HG03066 (cell line): ENCODE data around the gene DYNLT3.

Experiments used
- ATAC-seq: cut with Tn5 transposase; IDR thresholded peaks from one replicate; pipeline ENCODE4 v1.9.1; 2021; ENCODE audit warnings: low read depth; ENCODE audit not compliant: unreplicated experiment

Gene DYNLT3, protein sequence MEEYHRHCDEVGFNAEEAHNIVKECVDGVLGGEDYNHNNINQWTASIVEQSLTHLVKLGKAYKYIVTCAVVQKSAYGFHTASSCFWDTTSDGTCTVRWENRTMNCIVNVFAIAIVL

DNA sequence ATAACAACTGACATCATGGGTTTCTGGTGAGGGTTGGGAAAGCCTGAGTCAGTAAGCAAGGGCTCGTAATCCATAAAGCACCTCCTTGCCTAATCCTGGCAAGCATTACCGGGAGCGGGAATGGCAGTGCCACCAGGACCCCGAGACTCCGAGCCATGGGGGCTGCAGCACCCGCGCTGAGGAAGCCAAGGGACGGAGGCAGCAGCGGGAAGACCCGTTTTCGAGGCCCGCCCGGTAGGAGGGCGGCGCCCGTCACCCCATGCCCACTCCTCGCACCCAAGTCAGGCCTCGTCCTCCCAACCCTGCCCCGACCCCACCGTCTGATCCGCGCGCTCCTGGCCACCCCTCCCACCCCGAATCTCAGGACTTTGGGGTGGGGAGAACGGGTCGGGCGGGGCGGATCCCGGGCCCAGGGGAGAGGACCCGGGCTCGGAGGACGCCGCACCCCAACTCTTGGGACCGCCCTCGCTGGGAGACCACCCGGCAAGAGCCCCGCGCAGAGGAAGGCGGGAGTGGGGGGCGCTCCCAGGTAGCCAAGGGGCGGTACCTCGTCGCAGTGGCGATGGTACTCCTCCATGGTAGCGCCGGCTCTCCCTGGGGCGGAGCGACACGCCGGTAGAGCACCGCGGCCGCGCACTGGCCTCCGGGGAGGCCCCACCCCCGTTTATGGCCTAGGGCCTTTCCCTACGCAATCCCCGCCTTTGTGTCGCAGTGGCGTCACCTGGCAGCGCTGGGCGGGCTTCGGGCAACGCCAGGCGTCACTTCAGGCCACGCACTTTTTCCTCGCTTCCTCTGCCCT lies at the start of gene DYNLT3:
Gene DYNLT3 (minus strand): TSS at position 638 of the 799 bp plus-strand sequence. CDS start 61 bp downstream, at position 577.
- ATAC-seq = peak; percentile 99

DNA sequence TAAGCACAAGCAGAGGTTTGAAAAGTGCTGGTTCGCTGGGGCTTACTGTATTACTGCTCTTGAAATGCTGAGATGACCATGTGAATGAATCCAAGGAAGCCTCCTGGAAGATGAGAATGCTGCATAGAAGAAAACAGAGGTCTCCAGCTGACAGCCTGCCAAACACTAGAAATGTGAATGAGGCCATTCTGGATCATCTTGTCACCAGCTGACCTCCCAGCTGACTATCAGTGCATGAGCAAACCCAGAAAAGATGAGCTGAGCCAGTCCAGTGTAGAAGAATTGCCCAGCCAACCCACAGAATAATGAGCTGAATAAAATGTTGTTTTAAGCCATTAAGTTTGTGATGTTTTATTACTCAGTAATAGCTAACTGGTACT lies 49.1 kb upstream of the DYNLT3 start:
- no peak for ATAC-seq

DNA sequence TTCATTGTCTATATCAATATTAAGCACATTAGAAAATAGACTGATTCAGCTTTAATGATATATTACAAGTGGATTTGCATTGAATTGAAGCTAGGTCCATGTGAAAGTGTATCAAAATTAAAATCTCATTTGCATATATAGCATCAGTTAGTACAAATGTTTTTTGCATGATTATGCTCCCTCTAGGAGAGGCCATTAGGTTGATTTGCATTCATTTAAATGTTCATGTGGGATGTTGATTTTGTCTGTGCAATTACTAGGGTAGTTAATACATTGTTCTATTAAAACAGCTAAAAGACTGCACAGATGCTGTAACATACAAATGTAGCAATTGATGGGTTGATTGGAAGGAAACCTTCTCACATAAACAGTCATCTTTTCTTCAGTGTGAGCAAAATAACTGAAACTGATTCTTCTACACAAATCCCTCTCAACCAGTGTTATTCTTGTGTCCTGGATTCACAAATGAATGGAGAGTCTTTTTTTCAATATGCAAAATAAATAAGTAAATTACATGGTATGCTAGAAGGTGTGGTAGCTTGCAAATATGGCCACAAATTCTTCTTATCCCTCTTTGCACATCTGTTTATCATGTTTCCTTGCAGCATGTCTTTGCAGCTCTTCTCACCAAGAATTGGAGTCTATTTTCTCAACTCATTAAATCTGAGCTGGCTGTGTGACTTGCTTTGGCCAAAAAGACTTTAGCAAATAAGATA lies 48.6 kb upstream of the DYNLT3 start:
- no peak for ATAC-seq

DNA sequence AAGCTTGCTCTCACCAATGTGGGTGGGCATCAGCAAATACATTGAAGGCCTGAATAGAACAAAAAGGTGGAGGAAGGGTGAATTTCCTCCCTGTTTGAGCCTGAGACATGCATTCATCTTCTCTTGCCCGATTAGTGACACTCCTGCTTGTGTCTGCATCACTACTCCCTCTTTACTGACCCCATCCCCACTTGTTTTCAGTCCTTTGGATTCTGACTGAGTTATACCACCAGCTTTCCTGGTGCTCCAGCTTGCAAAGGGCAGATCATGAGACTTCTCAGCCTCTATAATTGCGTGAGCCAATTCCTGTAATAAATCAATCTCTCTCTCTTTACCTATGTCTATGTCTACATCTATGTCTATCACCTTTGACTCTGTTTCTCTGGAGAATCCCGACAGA lies 47.4 kb upstream of the DYNLT3 start:
- ATAC-seq = no peak

DNA sequence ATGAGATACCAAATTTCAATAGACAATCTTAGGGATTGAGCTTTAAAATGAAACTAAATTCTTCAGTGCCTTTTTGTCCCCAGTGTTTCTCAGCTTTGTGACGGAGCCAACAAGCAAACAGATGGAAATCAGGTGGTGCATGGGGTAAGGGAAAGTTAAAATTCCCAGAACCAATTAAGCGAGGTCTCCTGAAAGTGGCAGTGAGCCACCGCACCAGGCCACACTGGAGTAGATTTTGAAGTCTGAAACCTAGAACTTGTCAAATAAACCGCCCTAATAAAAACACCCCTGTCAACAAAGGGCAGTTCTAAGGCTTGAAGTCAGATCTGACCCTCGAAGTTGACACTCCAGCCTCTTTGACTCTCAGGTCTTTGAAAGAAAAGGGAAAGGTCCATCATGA lies 40.6 kb upstream of the DYNLT3 start:
- no peak for ATAC-seq

DNA sequence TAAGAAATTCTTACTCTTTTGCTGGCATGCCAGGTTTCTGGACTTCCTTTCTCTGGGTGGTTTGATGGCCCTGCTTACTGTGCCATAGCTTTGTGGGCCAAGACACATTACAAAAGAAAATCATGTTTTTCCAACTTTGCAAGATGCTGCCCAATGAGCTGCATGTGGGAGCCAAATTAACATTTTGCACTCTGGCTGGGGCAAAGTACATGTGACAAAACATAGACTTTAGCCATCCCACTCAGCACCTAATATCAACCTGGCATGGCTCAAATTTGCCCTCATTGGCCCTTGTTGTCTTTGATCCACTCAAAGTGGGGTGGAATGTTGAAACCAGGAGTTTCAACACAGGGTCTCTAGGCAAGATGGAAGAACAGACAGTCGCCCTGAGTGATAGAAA lies 40.0 kb upstream of the DYNLT3 start:
- no peak for ATAC-seq

DNA sequence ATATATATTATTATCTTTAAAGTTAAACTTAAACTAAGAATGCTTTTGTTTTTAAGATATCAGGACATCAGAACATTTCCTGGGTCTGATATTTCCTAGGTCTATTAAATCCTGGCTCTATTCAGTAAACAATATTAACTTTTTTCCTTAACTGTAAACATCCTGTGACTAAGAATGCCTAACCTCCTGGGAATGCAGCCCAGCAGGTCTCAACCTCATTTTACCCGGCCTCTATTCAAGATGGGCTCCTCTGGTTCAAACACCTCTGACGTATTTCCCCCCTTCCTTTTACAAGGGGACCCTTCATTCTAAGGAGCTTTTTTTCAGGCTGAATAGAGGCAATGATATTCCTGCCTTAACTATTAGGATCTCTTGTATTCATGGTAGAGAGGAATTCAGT lies 35.8 kb upstream of the DYNLT3 start:
- no peak for ATAC-seq

DNA sequence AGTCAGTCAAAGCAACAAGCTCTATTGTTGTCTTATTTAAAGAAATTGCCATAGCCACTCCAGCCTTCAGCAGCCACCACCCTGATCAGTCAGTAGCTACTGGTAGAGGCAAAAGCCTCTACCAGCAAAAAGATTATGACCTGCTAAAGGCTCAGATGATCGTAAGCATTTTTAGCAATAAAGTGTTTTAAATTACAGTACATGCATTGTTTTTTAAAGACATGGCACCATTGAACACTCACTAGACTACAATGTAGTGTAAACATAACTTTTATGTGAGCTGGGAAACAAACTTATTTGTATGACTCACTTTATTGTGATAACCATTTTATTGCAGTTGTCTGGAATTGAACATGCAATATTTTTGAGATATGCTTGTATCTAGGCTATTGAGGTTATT lies 32.3 kb upstream of the DYNLT3 start:
- no peak for ATAC-seq

DNA sequence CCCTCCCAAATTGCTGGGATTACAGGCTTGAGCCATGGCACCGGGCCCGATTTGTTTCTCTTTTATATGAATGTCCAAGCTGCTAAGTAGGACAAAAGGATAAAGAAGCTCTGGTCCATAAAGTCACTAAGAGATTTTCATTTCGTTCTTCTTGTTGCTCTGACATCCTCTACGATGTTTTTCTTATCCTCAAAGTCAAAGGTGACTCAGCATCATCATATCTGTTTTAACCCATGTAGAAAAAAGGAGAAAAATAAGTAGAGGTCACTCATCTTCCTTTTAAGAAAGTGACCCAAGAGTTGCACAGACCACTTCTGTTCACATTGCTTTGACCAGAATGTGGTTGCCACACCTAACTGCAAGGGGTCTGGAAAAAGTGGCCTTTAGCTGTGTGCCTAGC lies 29.3 kb upstream of the DYNLT3 start:
- ATAC-seq = no peak

DNA sequence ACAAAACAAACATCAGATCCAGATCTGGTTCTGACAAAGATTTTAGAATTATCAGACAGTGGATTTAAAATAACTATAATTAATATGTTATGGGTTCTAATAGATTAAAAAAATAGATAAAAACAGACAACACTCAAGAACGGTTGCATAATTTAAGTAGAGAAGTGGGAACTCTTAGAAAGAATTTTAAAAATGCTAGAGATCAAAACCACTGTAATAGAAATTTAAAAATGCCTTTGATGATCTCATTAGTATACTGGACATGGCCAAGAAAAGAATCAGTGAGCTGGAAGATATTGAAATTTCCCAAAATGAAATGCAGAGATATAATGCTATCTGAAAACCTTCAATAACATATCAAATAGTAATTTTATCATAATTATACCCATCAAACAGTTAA lies 28.3 kb upstream of the DYNLT3 start:
- no peak for ATAC-seq

DNA sequence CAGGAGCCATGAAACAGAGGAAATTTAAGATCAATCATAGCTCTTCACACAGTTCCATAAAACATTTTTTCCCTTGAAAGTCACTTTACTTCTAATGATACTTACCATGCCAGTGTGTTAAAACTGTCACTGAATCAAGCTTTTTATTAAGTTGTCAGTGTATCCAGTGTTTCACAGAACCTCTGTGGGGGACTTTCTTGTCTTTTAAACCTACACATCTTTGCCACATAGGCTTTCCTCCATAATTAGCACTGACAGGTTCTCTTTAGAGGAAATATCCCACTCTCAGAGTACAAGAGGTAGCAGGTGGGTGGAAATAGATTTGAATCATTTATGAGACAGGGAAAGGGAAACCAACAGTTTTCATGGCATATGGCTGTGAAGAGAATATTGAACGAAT lies 25.8 kb upstream of the DYNLT3 start:
- ATAC-seq = no peak

DNA sequence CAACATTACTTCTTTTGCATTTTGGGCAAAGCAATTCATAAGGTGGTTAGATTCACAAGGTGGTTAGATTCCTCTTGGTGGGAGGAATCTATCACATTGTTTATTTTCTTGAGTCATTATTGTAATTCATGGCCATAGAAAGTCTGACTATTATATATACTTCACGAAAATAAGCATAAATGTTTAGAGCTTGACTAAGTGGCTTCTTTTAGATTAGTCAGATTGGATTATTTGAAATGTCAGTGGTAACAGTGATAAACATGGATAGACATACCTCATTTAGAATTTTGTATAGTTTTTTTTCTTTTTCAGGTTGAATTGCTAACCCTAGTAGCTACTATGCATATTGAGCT lies 24.9 kb upstream of the DYNLT3 start:
- no peak for ATAC-seq

DNA sequence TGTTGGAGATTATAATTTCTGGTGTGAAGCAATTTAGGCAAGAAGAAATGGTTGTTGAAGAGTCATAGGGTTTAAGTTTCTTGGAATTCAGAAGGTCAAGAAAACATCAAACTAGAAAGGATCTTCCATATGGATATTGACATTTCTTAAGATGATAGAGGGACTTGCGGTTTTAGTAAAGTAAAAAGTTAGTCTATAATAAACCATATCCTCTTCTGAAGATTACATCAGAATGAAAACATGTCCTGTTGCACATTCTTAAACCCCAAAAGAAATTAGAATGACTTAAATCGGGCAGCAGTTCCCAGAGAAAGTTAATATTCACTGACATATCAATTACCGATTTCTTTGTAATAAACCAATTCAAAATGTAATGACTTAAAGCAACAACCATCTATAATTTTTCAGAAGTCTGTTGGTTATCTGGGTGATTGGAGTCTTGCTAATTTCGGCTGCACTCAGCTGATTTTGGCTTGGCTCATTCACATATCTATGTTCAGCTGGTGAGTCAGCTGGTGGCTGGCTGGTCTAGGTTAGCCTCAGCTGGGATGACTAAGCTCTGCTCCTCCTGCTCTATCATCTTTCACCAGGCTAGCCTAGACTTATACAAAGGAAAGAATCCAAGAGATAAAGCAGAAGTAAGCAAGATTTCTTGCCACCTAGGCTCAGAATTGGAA lies 24.4 kb upstream of the DYNLT3 start:
- ATAC-seq = no peak

DNA sequence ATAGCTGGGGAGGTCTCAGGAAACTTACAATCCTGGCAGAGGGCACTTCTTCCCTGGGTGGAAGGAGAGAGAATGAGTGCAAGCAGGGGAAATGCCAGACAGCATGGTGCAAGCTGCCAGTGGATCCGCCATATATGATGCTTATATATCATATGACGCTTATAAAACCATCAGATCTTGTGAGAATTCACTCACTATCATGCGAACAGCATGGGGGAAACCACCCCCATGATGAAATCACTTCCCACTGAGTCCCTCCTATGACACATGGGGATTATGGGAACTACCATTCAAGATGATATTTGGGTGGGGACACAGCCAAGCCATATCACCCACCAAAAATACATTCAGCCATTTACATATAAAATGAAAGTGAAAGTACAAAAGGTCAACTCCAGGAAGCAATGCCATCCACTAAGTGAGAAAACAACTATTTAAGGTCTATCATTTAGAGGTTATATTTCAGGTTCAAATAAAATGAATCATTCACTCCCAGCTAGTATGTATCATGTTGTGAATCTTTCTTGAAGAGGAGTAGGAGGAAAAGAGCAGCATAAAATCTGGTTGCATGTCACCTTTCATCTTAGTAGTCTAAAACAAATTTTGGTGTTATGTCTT lies 20.3 kb upstream of the DYNLT3 start:
- no peak for ATAC-seq

DNA sequence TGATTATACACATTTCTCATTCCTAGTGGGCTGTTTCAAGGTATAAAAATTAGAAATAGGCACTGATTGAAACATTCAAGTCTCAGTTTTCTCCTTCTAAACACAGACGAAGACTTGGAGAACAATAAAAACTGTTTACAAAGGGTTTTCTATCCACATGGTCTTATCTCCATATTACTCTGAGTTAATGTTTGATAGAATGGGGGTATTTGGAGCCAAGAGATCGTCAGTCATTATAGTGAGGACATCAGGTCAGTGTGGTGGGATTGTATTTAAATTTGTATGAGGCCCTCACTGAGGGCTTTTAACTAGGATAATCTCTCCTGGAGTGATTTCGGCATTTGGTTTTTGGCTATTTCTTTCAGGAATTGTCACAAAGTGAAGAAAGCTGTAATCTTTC lies 16.4 kb upstream of the DYNLT3 start:
- ATAC-seq = no peak

DNA sequence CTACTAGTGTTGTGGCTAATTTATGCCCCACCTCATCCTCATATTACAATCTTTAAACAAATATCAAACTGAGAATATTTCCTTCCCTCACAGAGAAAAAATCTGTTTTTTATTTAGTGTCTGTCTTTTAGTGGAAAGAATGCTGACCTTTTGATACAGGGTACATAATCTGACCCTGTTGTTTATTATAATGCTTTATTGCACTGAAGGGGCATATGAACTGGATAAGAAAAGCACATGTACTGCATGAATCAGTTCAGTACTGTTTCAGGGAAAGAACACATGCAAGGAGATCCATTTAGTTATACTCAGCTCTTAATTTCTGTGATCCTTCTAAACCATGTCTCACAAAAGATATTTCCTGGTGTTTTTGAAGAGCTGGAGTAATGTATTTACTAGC lies 15.5 kb upstream of the DYNLT3 start:
- no peak for ATAC-seq

DNA sequence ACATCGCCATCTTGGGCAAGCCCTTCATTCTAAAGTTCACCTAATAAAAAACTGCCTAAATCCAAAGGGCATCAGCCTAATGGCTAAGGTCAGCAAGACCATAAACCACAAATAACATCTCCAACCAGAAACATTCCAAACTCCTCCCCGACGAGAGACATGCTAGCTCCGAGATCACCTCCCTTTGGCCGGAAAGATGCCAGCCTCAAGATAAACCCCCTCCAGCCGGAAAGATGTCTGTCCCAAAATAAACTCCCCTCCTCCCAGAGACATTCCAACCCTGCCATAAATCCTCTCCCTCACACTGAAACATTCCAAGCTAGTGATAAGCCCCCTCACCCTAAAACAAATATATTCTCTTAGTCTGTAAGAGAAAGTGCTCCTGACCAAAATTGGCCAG lies 13.3 kb upstream of the DYNLT3 start:
- no peak for ATAC-seq

DNA sequence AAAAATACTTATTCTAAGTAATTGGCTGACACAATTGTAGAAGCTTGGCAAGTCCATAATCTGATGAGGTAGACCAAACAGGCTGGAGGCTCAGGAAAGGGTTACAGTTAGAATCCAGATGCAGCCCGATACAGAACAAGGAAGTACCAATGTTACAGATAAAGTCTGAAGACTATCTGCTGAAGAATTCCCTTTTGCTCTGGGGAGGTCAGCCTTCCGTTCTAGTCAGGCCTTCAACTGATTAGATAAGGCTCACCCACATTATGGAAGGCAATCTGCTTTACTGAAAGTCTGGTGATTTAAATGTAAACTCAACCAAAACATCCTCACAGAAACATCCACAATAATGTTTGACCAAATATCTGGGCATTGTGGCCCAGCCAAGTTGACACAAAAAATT lies 7.4 kb upstream of the DYNLT3 start:
- no peak for ATAC-seq

DNA sequence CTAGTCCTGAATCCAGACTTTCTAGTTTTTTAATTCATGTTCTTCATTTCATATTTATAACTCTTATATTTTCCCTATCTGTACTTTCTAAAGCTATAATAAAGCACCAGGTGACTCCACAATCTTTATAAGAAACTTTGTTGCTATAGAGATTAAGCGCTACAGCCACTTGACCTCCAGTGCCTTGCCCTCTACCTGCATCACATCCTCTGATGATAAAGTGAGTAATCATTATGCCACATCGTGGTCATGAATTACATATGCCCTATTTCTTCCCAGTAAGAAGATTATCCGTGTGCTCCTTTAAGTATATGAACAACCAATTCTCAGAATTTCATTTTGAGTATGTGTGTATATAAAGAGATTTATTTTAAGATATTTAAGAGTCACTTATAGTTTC lies 6.8 kb upstream of the DYNLT3 start:
- ATAC-seq = no peak

DNA sequence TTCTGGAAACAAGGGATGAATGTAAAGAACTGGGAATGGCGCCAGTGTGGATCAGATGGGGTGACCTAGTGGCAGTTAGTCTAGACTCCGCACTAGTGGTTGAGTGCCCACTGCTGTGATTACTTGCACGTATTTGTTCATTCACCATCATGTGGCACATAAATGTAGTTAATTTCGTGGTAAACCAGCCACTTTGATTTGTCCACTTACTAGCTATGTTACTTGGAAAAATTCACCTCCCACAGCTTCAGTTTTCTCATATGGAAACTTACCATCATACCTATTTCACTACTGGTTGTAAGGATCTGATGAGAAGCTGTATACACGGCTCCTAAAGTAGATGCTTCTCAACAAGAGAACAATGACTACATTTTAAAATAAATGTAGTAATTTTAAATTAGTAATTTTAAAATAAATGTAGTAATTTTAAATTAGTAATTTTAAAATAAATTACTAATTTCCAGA lies 394 bp upstream of the DYNLT3 start:
- peak; percentile 5 for ATAC-seq

DNA sequence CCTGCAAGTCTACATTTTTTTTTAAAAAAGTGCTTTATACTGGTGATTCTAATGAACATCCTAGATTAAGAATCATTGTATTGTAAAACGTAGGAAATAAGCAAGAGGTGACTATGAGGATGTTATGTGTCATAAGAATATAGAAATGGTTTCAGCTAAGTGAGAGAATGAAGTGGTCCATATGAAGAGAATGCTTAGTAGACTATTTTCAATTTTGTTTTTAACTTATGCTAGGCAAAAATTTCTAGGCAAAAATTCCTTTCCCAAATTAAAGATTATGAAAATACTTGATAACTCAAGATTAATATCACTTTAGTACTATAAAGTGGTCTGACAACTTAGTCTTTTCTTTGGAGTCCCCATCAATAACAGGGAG lies 825 bp downstream of the DYNLT3 start:
- no peak for ATAC-seq
